Measurements from ENCODE around the gene CNTNAP2. TPM values are rescaled to one million over a fixed set of nuclear protein-coding genes. Genes with fewer than 3 reads are reported as not detected.

The CNTNAP2 gene
- total RNA-seq, 1 experiment from 2014 or later: 64.5 TPM

DNA sequence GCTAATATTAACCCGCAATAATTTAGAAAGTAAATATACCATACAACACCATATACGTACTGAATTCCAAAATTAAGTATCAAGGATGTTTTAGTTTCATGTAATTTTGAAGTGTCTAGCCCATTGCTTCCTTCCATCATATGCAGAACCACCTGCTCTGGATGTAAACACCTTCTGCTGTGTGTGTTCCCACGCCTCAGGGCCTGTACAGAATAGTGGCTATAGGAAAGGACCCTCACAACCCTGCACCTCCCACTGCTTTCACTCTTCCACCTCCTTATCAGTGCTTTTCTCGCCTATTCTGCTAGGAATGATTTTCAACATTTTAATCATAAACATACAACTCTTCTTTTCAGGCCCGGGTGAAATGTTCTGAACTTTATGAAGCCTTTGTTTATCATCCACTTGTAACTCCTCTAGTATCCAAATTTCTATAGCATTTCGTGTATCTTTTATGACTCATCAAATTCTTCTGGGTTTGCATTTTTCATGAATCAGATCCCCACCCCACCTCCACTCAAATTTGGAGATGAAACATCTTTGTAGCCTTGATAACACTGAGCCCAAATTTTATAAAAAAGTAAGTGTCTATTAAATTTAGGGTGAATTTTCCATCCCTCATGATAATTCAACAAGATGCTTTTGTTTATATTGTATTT, 1367.2 kb downstream of the CNTNAP2 start:
- H2AFZ ChIP-seq (ENCODE audit: low read length): no peak overlapping the region
- no peak overlapping the region for H2BK5ac ChIP-seq (ENCODE audit: insufficient read length, low read length)
- no peaks in the 10 kb centered on the region for H3K27me3 Mint-ChIP-seq (ENCODE audit: low read depth)
- H3K79me2 ChIP-seq (ENCODE audit: insufficient read depth, low read length): no peaks in the 10 kb centered on the region
- no peak overlapping the region for H3K4me3 Mint-ChIP-seq
- H3K4me1 ChIP-seq (ENCODE audit: insufficient read depth, low read length): no peaks in the 10 kb centered on the region
- H2BK20ac ChIP-seq (ENCODE audit: low read depth, low read length, poor library complexity, severe bottlenecking): no peak overlapping the region
- no CpG with 5 or more reads among the region's 6 CpGs for WGBS (ENCODE audit: extremely low coverage, insufficient read length, low lambda C conversion rate)
- H3K27ac ChIP-seq (ENCODE audit: insufficient read length, low read depth, low read length): no peak overlapping the region
- no peaks in the 10 kb centered on the region for H3K27me3 ChIP-seq (ENCODE audit: insufficient read depth, low read length)
- no peaks in the 10 kb centered on the region for H3K36me3 Mint-ChIP-seq (ENCODE audit: insufficient read depth in 1 of 3, low read depth in 3 of 3)
- no peak overlapping the region for H4K91ac ChIP-seq (ENCODE audit: insufficient read length, low read depth, low read length)
- H3K79me1 ChIP-seq (ENCODE audit: insufficient read depth, low read depth, low read length, poor library complexity, severe bottlenecking): no peaks in the 10 kb centered on the region
- no peak for DNase-seq
- H2BK120ac ChIP-seq (ENCODE audit: low read depth, low read length, poor library complexity, severe bottlenecking): no peak overlapping the region
- no peak overlapping the region for H3K9ac ChIP-seq (ENCODE audit: extremely low read depth, insufficient read length, low read length)
- H3K56ac ChIP-seq (ENCODE audit: insufficient read length, low read depth, low read length): no peak overlapping the region
- H2BK15ac ChIP-seq (ENCODE audit: low read depth, low read length): no peak overlapping the region
- no peak overlapping the region for H3T11ph ChIP-seq (ENCODE audit: low read length)
- H3K9me3 ChIP-seq (ENCODE audit: control insufficient read depth, low read depth, low read length): no peaks in the 10 kb centered on the region
- no peak overlapping the region for H3K23ac ChIP-seq (ENCODE audit: insufficient read length, low read depth, low read length)
- no peaks in the 10 kb centered on the region for H4K20me1 ChIP-seq (ENCODE audit: control insufficient read depth, insufficient read depth, insufficient read length)
- H4K8ac ChIP-seq (replicated peaks; ENCODE audit: insufficient read length, low read depth, low read length): no peak overlapping the region
- no peak overlapping the region for H3K4me2 ChIP-seq (ENCODE audit: insufficient read depth, insufficient read length, low read length)
- H3K4me1 Mint-ChIP-seq: no peaks in the 10 kb centered on the region
- H3K4ac ChIP-seq (ENCODE audit: low read depth, low read length): no peak overlapping the region
- no peaks in the 10 kb centered on the region for H3K23me2 ChIP-seq (ENCODE audit: insufficient read length, low read depth, low read length, poor library complexity, severe bottlenecking)
- no peak overlapping the region for H3K27ac Mint-ChIP-seq
- TF ChIP-seq, protein P1, sequence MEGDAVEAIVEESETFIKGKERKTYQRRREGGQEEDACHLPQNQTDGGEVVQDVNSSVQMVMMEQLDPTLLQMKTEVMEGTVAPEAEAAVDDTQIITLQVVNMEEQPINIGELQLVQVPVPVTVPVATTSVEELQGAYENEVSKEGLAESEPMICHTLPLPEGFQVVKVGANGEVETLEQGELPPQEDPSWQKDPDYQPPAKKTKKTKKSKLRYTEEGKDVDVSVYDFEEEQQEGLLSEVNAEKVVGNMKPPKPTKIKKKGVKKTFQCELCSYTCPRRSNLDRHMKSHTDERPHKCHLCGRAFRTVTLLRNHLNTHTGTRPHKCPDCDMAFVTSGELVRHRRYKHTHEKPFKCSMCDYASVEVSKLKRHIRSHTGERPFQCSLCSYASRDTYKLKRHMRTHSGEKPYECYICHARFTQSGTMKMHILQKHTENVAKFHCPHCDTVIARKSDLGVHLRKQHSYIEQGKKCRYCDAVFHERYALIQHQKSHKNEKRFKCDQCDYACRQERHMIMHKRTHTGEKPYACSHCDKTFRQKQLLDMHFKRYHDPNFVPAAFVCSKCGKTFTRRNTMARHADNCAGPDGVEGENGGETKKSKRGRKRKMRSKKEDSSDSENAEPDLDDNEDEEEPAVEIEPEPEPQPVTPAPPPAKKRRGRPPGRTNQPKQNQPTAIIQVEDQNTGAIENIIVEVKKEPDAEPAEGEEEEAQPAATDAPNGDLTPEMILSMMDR (conservative IDR thresholded peaks at IDR 0.05): no peak
- H2AK5ac ChIP-seq (ENCODE audit: insufficient read length, low read length): no peak overlapping the region
- H3K9me3 Mint-ChIP-seq: no peaks in the 10 kb centered on the region
- H4K5ac ChIP-seq (ENCODE audit: insufficient read length, low read depth, low read length): no peak overlapping the region
- H3K18ac ChIP-seq (ENCODE audit: insufficient read length, low read depth, low read length): no peak overlapping the region
- no peak overlapping the region for H3K14ac ChIP-seq (ENCODE audit: insufficient read depth, low read length)
- H2BK12ac ChIP-seq (ENCODE audit: insufficient read length, low read depth, low read length): no peak overlapping the region
